HepG2 (cell line): ENCODE data around the gene PIM3. TPM values are rescaled to one million over a fixed set of nuclear protein-coding genes. Genes with fewer than 3 reads are reported as not detected.

ENCODE experiments used
- BHLHE40 ChIP-seq: IDR thresholded peaks from 2 replicates; pipeline ENCODE4 v1.6.1; 2011; ENCODE audit warnings: low read length, improper control_type of control experiment
- GABPB1 ChIP-seq: IDR thresholded peaks from 2 replicates; pipeline ENCODE4 v1.6.1; 2016; ENCODE audit warnings: mild to moderate bottlenecking, missing genetic modification reagents, moderate library complexity, missing compliant biosample characterization
- HNRNPUL1 ChIP-seq: fragments of 200-400 bp; formaldehyde crosslinking; IDR thresholded peaks from 2 replicates; pipeline ENCODE4 v1.6.1; 2017; ENCODE audit warnings: low read depth, mild to moderate bottlenecking, low read length, moderate library complexity
- KAT2B ChIP-seq: fragments of 150-350 bp; IDR thresholded peaks from 2 replicates; pipeline ENCODE4 v1.6.1; 2014; ENCODE audit warnings: low read depth, low read length, borderline replicate concordance
- MLLT10 ChIP-seq: sonication (generic); formaldehyde crosslinking; IDR thresholded peaks from 2 replicates; pipeline ENCODE4 v1.4.0; 2020; ENCODE audit warnings: missing genetic modification reagents
- NFE2L1 ChIP-seq: sonication (generic); formaldehyde crosslinking; IDR thresholded peaks from 2 replicates; pipeline ENCODE4 v1.4.0; 2020; ENCODE audit warnings: missing genetic modification reagents, mild to moderate bottlenecking, borderline replicate concordance
- USF2 ChIP-seq, 2 experiments: sonication (generic) in 1 of 2; formaldehyde crosslinking in 1 of 2; IDR thresholded peaks; 2 replicates each; pipeline versions ENCODE4 v1.5.1 to v1.6.1; 2011 to 2020; ENCODE audit warnings: borderline replicate concordance in 1 of 2, low read depth in 1 of 2, low read length in 1 of 2, mild to moderate bottlenecking in 1 of 2, missing genetic modification reagents in 1 of 2, moderate library complexity in 1 of 2
- ZBTB1 ChIP-seq: sonication (generic); formaldehyde crosslinking; IDR thresholded peaks from 2 replicates; pipeline ENCODE4 v1.4.0; 2020; ENCODE audit warnings: missing genetic modification reagents, borderline replicate concordance
- ZFP91 ChIP-seq: sonication (generic); formaldehyde crosslinking; IDR thresholded peaks from 2 replicates; pipeline ENCODE4 v1.9.0; 2022; ENCODE audit warnings: missing genetic modification reagents, mild to moderate bottlenecking, borderline replicate concordance
- ZFYVE20 ChIP-seq: sonication (generic); formaldehyde crosslinking; IDR thresholded peaks from 2 replicates; pipeline ENCODE4 v1.8.0; 2023; ENCODE audit warnings: low read depth, mild to moderate bottlenecking, moderate library complexity, missing genetic modification reagents, borderline replicate concordance
- ZKSCAN8 ChIP-seq: IDR thresholded peaks from 2 replicates; pipeline ENCODE4 v1.6.1; 2016; ENCODE audit warnings: borderline replicate concordance, missing genetic modification reagents, missing compliant biosample characterization
- ZNF234 ChIP-seq: sonication (generic); formaldehyde crosslinking; conservative IDR thresholded peaks from 2 replicates; pipeline ENCODE4 v1.5.1; 2020; ENCODE audit warnings: mild to moderate bottlenecking, missing genetic modification reagents
- ZNF264 ChIP-seq: sonication (generic); formaldehyde crosslinking; IDR thresholded peaks from 2 replicates; pipeline ENCODE4 v1.4.0; 2020; ENCODE audit warnings: missing genetic modification reagents
- ZNF383 ChIP-seq: sonication (generic); formaldehyde crosslinking; IDR thresholded peaks from 2 replicates; pipeline ENCODE4 v1.4.0; 2020; ENCODE audit warnings: missing genetic modification reagents, mild to moderate bottlenecking, borderline replicate concordance
- ZNF556 ChIP-seq: sonication (generic); formaldehyde crosslinking; IDR thresholded peaks from 2 replicates; pipeline ENCODE4 v1.4.0; 2020; ENCODE audit warnings: mild to moderate bottlenecking, missing genetic modification reagents, borderline replicate concordance
- ZNF652 ChIP-seq: IDR thresholded peaks from 2 replicates; pipeline ENCODE4 v1.6.1; 2016; ENCODE audit warnings: low read depth, borderline replicate concordance
- ZNF678 ChIP-seq: sonication (generic); formaldehyde crosslinking; IDR thresholded peaks from 2 replicates; pipeline ENCODE4 v1.4.0; 2020; ENCODE audit warnings: mild to moderate bottlenecking, missing genetic modification reagents
- ZNF747 ChIP-seq: sonication (generic); formaldehyde crosslinking; IDR thresholded peaks from 2 replicates; pipeline ENCODE4 v1.8.1; 2023; ENCODE audit warnings: missing genetic modification reagents, mild to moderate bottlenecking, borderline replicate concordance
- ZNF761 ChIP-seq: sonication (generic); formaldehyde crosslinking; conservative IDR thresholded peaks from 2 replicates; pipeline ENCODE4 v1.4.0; 2020; ENCODE audit warnings: mild to moderate bottlenecking, missing genetic modification reagents
- ZNF780A ChIP-seq: sonication (generic); formaldehyde crosslinking; IDR thresholded peaks from 2 replicates; pipeline ENCODE4 v1.8.0; 2022; ENCODE audit warnings: mild to moderate bottlenecking, missing genetic modification reagents, moderate library complexity
- ZNF879 ChIP-seq: sonication (generic); formaldehyde crosslinking; IDR thresholded peaks from 2 replicates; pipeline ENCODE4 v1.8.1; 2023; ENCODE audit warnings: missing genetic modification reagents
- polyA plus RNA-seq, 8 experiments: library from polyadenylated mRNA; depleted of rRNA in 3 of 8; stranded (reverse) in 7 of 8; unstranded in 1 of 8; fragments of >200 nt; fragmentation: Illumina TruSeq in 4 of 8; extraction: Trizol in 4 of 8; gene quantifications; 2 replicates each; pipeline versions ENCODE4 v1.2.1 to v1.2.3, GENCODE V29; 2011 to 2016; ENCODE audit warnings: low read depth in 4 of 8, missing spikeins in 1 of 8, mixed read lengths in 1 of 8; ENCODE audit not compliant: insufficient read depth in 1 of 8
- total RNA-seq, 5 experiments: library from RNA; depleted of rRNA; stranded (reverse); fragments of >200 nt; fragmentation: Illumina TruSeq; extraction: Trizol; gene quantifications; 2 replicates each; pipeline ENCODE4 v1.2.3, GENCODE V29; 2016; ENCODE audit warnings: low read depth in 1 of 5
- TF ChIP-seq, protein P1 (sequence below): sonication (generic); formaldehyde crosslinking; IDR thresholded peaks from 2 replicates; pipeline ENCODE4 v1.4.0; 2020; ENCODE audit warnings: missing genetic modification reagents, mild to moderate bottlenecking, borderline replicate concordance

PIM3 gene
- total and polyA plus RNA-seq, 2 of the 13 experiments (the other 11 are each of a cell fraction or from before 2014, with no cell fraction given) = 21.6 to 31.2 TPM

- TF ChIP-seq ZBTB1 (CRISPR knock-in tag) (no peak), ZNF234 (CRISPR knock-in tag) (no peak), ZFYVE20 (CRISPR knock-in tag) (no peak), MLLT10 (CRISPR knock-in tag) (no peak), ZFP91 (CRISPR knock-in tag) (0 out of 2 replicates have a peak, but pooled peaks have one; percentile 9), ZNF383 (CRISPR knock-in tag) (no peak), ZNF652 (no peak), ZNF678 (CRISPR knock-in tag) (0 out of 2 replicates have a peak, but pooled peaks have one; percentile 33), ZNF747 (CRISPR knock-in tag) (peak; percentile 89), HNRNPUL1 (no peak), GABPB1 (peak; percentile 92), ZNF556 (CRISPR knock-in tag) (no peak), ZNF761 (CRISPR knock-in tag) (no peak), BHLHE40 (no peak), ZNF264 (CRISPR knock-in tag) (no peak), ZNF879 (no peak), NFE2L1 (CRISPR knock-in tag) (no peak), KAT2B (no peak), ZNF780A (0 out of 2 replicates have a peak, but pooled peaks have one; percentile 37), USF2 (IDR thresholded peaks at IDR 0.05; ENCODE audit: low read depth, low read length) (no peak), USF2 (CRISPR knock-in tag; IDR thresholded peaks at IDR 0.05; ENCODE audit: borderline replicate concordance) (no peak), ZKSCAN8 (CRISPR knock-in tag) (0 out of 2 replicates have a peak, but pooled peaks have one; percentile 15)
- TF ChIP-seq, protein P1, sequence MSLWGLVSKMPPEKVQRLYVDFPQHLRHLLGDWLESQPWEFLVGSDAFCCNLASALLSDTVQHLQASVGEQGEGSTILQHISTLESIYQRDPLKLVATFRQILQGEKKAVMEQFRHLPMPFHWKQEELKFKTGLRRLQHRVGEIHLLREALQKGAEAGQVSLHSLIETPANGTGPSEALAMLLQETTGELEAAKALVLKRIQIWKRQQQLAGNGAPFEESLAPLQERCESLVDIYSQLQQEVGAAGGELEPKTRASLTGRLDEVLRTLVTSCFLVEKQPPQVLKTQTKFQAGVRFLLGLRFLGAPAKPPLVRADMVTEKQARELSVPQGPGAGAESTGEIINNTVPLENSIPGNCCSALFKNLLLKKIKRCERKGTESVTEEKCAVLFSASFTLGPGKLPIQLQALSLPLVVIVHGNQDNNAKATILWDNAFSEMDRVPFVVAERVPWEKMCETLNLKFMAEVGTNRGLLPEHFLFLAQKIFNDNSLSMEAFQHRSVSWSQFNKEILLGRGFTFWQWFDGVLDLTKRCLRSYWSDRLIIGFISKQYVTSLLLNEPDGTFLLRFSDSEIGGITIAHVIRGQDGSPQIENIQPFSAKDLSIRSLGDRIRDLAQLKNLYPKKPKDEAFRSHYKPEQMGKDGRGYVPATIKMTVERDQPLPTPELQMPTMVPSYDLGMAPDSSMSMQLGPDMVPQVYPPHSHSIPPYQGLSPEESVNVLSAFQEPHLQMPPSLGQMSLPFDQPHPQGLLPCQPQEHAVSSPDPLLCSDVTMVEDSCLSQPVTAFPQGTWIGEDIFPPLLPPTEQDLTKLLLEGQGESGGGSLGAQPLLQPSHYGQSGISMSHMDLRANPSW = no peak
These were observed 22.6 kb upstream of the PIM3 start (continued) for GRCh38 chr22:49937758-49938564.
